ENCODE results near the gene PCDHGB2. TPM values are rescaled to one million over a fixed set of nuclear protein-coding genes. Genes with fewer than 3 reads are reported as not detected.

PCDHGB2 gene
- polyA plus RNA-seq, 3 donors, result 0.01 TPM; not detected in 2

- no peak overlapping the region for H3K9ac ChIP-seq (ENCODE audit: insufficient read depth, low read length, poor library complexity, severe bottlenecking)
- H3K36me3 Mint-ChIP-seq, result peaks cover 15 to 16% of the 10 kb centered on the region in 2 donors
- peak overlapping the region in 1 of 2 donors; percentile 92 for H3K4me3 Mint-ChIP-seq
- peaks cover 21 to 68% (median 53%) of the 10 kb centered on the region in 7 donors for H3K9me3 Mint-ChIP-seq
- H4K20me1 ChIP-seq (ENCODE audit: insufficient read depth, low read length), result no peaks in the 10 kb centered on the region
- no peak overlapping the region for H3K4me2 ChIP-seq (replicated peaks; ENCODE audit: extremely low read depth, low read length, poor library complexity, severe bottlenecking)
- 30% methylated on average over 60 of the region's 64 CpGs for WGBS (ENCODE audit: insufficient coverage)
- no peak for TF ChIP-seq CTCF (IDR thresholded peaks at IDR 0.05)
- peaks cover 11 to 17% of the 10 kb centered on the region in 2 donors for H3K4me1 ChIP-seq (ENCODE audit: control insufficient read depth in 1 of 2, insufficient read depth in 2 of 2, low read length in 2 of 2)
- H3K79me2 ChIP-seq (ENCODE audit: insufficient read depth, low read length), result no peaks in the 10 kb centered on the region
- H3K27me3 Mint-ChIP-seq (ENCODE audit: low read depth in 3 of 3), result peaks cover 76 to 95% (median 91%) of the 10 kb centered on the region in 3 donors
- no peak overlapping the region for H3K27ac Mint-ChIP-seq
- H3K4me1 Mint-ChIP-seq, result peaks cover 18% of the 10 kb centered on the region
- no peak for DNase-seq
- H3K27me3 ChIP-seq (ENCODE audit: control insufficient read depth in 2 of 2, insufficient read depth in 2 of 2, low read length in 2 of 2), result peaks cover 77 to 98% of the 10 kb centered on the region in 2 donors
- no peak overlapping the region for H3K27ac ChIP-seq (ENCODE audit: low read depth in 1 of 2, low read length in 2 of 2)
- intact Hi-C loops (cut with micrococcal nuclease), result loop anchor here (5.0 kb wide), 2 partner anchors 113 to 153 kb away; no protein-coding TSS in a partner anchor
- H3K36me3 ChIP-seq (replicated peaks in 1 of 2; ENCODE audit: control insufficient read depth in 1 of 2, insufficient read depth in 2 of 2, low read length in 2 of 2), result no peaks in the 10 kb centered on the region
- no peak overlapping the region for H3K4me3 ChIP-seq (replicated peaks in 1 of 3; ENCODE audit: low read depth in 2 of 3, low read length in 3 of 3)
- no peak overlapping the region for H2AFZ ChIP-seq (ENCODE audit: insufficient read depth, low read depth, low read length, poor library complexity, severe bottlenecking)
- peaks cover 32 to 56% of the 10 kb centered on the region in 2 donors for H3K9me3 ChIP-seq (replicated peaks in 1 of 2; ENCODE audit: control insufficient read depth in 1 of 2, insufficient read depth in 1 of 2, low read length in 2 of 2)
Observed at GRCh38 chr5:141409598-141410306, 50.0 kb downstream of the PCDHGB2 start.

- intact Hi-C loops (cut with micrococcal nuclease), result loop anchor here (5.0 kb wide), 2 partner anchors 111 to 151 kb away; no protein-coding TSS in a partner anchor
- H3K36me3 Mint-ChIP-seq, result peaks cover 18 to 21% of the 10 kb centered on the region in 2 donors
- WGBS (ENCODE audit: insufficient coverage), result 94% methylated on average over 2 of the region's 3 CpGs
- H3K27me3 Mint-ChIP-seq (ENCODE audit: low read depth in 3 of 3), result peaks cover 82 to 93% (median 87%) of the 10 kb centered on the region in 3 donors
- peaks cover 32 to 60% of the 10 kb centered on the region in 2 donors for H3K9me3 ChIP-seq (replicated peaks in 1 of 2; ENCODE audit: control insufficient read depth in 1 of 2, insufficient read depth in 1 of 2, low read length in 2 of 2)
- H3K36me3 ChIP-seq (replicated peaks in 1 of 2; ENCODE audit: control insufficient read depth in 1 of 2, insufficient read depth in 2 of 2, low read length in 2 of 2), result no peaks in the 10 kb centered on the region
- no peak overlapping the region for H3K27ac ChIP-seq (ENCODE audit: low read depth in 1 of 2, low read length in 2 of 2)
- no peak overlapping the region for H3K4me3 ChIP-seq (replicated peaks in 1 of 3; ENCODE audit: low read depth in 2 of 3, low read length in 3 of 3)
- DNase-seq, result no peak
- H3K9ac ChIP-seq (ENCODE audit: insufficient read depth, low read length, poor library complexity, severe bottlenecking), result no peak overlapping the region
- peaks cover 22% of the 10 kb centered on the region for H3K4me1 Mint-ChIP-seq
- H4K20me1 ChIP-seq (ENCODE audit: insufficient read depth, low read length), result no peaks in the 10 kb centered on the region
- H3K9me3 Mint-ChIP-seq, result peaks cover 21 to 64% (median 49%) of the 10 kb centered on the region in 7 donors
- H2AFZ ChIP-seq (ENCODE audit: insufficient read depth, low read depth, low read length, poor library complexity, severe bottlenecking), result no peak overlapping the region
- TF ChIP-seq CTCF (IDR thresholded peaks at IDR 0.05), result no peak
- no peak overlapping the region for H3K4me2 ChIP-seq (replicated peaks; ENCODE audit: extremely low read depth, low read length, poor library complexity, severe bottlenecking)
- H3K27me3 ChIP-seq (ENCODE audit: control insufficient read depth in 2 of 2, insufficient read depth in 2 of 2, low read length in 2 of 2), result peaks cover 83 to 100% of the 10 kb centered on the region in 2 donors
- peaks cover 11 to 17% of the 10 kb centered on the region in 2 donors for H3K4me1 ChIP-seq (ENCODE audit: control insufficient read depth in 1 of 2, insufficient read depth in 2 of 2, low read length in 2 of 2)
- H3K79me2 ChIP-seq (ENCODE audit: insufficient read depth, low read length), result no peaks in the 10 kb centered on the region
- peak overlapping the region in 1 of 2 donors; percentile 35 for H3K4me3 Mint-ChIP-seq
- no peak overlapping the region for H3K27ac Mint-ChIP-seq
Observed at GRCh38 chr5:141411575-141411974, 51.8 kb downstream of the PCDHGB2 start.

Other genes with a start within 250 kb of the PCDHGB2 start
- gene PCDHB4, start 238.2 kb upstream of the PCDHGB2 start, polyA plus RNA-seq, result not detected
- gene PCDHB5, start 224.8 kb upstream of the PCDHGB2 start, polyA plus RNA-seq, result not detected
- gene PCDHB6, start 209.9 kb upstream of the PCDHGB2 start, polyA plus RNA-seq, result not detected
- gene PCDHB7, start 187.3 kb upstream of the PCDHGB2 start, polyA plus RNA-seq, result not detected
- not detected for gene PCDHB8, start 182.2 kb upstream of the PCDHGB2 start, polyA plus RNA-seq
- not detected for gene PCDHB16, start 177.6 kb upstream of the PCDHGB2 start, polyA plus RNA-seq
- gene PCDHB9, start 172.8 kb upstream of the PCDHGB2 start, polyA plus RNA-seq, result not detected
- gene PCDHB10, start 167.6 kb upstream of the PCDHGB2 start, polyA plus RNA-seq, result not detected
- gene PCDHB11, start 160.4 kb upstream of the PCDHGB2 start, polyA plus RNA-seq, result not detected
- gene PCDHB12, start 151.3 kb upstream of the PCDHGB2 start, polyA plus RNA-seq, result not detected
- not detected for gene PCDHB13, start 146.1 kb upstream of the PCDHGB2 start, polyA plus RNA-seq
- gene PCDHB14, start 136.7 kb upstream of the PCDHGB2 start, polyA plus RNA-seq, result not detected
- not detected for gene PCDHB15, start 114.6 kb upstream of the PCDHGB2 start, polyA plus RNA-seq
- not detected for gene SLC25A2, start 55.9 kb upstream of the PCDHGB2 start, polyA plus RNA-seq
- 10 to 100 TPM; 11.8 to 57.5 (median 52.7) TPM for gene TAF7, start 39.2 kb upstream of the PCDHGB2 start, polyA plus RNA-seq
- gene PCDHGA1, start 29.5 kb upstream of the PCDHGB2 start, polyA plus RNA-seq, result not detected
- not detected for gene PCDHGA2, start 21.2 kb upstream of the PCDHGB2 start, polyA plus RNA-seq
- not detected for gene PCDHGA3, start 16.2 kb upstream of the PCDHGB2 start, polyA plus RNA-seq
- gene PCDHGB1, start 9.9 kb upstream of the PCDHGB2 start, polyA plus RNA-seq, result not detected
- gene PCDHGA4, start 5.0 kb upstream of the PCDHGB2 start, polyA plus RNA-seq, result under 1 TPM in 1 of 3 donors, not detected in 2; 0.03 TPM
- gene PCDHGA5, start 4.2 kb downstream of the PCDHGB2 start, polyA plus RNA-seq, result not detected
- not detected for gene PCDHGB3, start 10.2 kb downstream of the PCDHGB2 start, polyA plus RNA-seq
- not detected for gene PCDHGA6, start 13.9 kb downstream of the PCDHGB2 start, polyA plus RNA-seq
- gene PCDHGA7, start 22.7 kb downstream of the PCDHGB2 start, polyA plus RNA-seq, result not detected
- gene PCDHGB4, start 27.7 kb downstream of the PCDHGB2 start, polyA plus RNA-seq, result not detected
- gene PCDHGA8, start 32.6 kb downstream of the PCDHGB2 start, polyA plus RNA-seq, result not detected
- under 1 TPM in 2 of 3 donors, not detected in 1; 0.01 to 0.08 TPM for gene PCDHGB5, start 38.0 kb downstream of the PCDHGB2 start, polyA plus RNA-seq
- not detected for gene PCDHGA9, start 42.8 kb downstream of the PCDHGB2 start, polyA plus RNA-seq
- gene PCDHGB6, start 48.0 kb downstream of the PCDHGB2 start, polyA plus RNA-seq, result under 1 TPM in 2 of 3 donors, not detected in 1; 0.01 to 0.06 TPM
- not detected for gene PCDHGA10, start 53.0 kb downstream of the PCDHGB2 start, polyA plus RNA-seq
- under 1 TPM in 1 of 3 donors, not detected in 2; 0.04 TPM for gene PCDHGB7, start 57.7 kb downstream of the PCDHGB2 start, polyA plus RNA-seq
- not detected for gene PCDHGA11, start 61.1 kb downstream of the PCDHGB2 start, polyA plus RNA-seq
- under 1 TPM in 1 of 3 donors, not detected in 2; 0.01 TPM for gene PCDHGA12, start 70.5 kb downstream of the PCDHGB2 start, polyA plus RNA-seq
- gene PCDHGC3, start 116.0 kb downstream of the PCDHGB2 start, polyA plus RNA-seq, result under 1 TPM in 1 of 3 donors, not detected in 2; 0.33 TPM
- gene PCDHGC4, start 125.0 kb downstream of the PCDHGB2 start, polyA plus RNA-seq, result not detected
- gene PCDHGC5, start 129.1 kb downstream of the PCDHGB2 start, polyA plus RNA-seq, result not detected